Fibroblast of the aortic adventitia (primary cell): ENCODE measurements around the gene NAAA. TPM values are rescaled to one million over a fixed set of nuclear protein-coding genes. Genes with fewer than 3 reads are reported as not detected.

ENCODE experiments used
- DNase-seq: peaks from one replicate; pipeline ENCODE4 v3.0.0-alpha.2; 2010; ENCODE audit warnings: low read depth
- H3K4me3 ChIP-seq: 2 replicates; pipeline ENCODE4 v1.5.1; 2011; ENCODE audit warnings: low read depth, mild to moderate bottlenecking, control low read depth, low read length, moderate library complexity
- CTCF ChIP-seq: IDR thresholded peaks from 2 replicates; pipeline ENCODE4 v1.5.1; 2011; ENCODE audit warnings: mild to moderate bottlenecking, low read length, control low read depth, inconsistent platforms; ENCODE audit not compliant: insufficient read depth
- total RNA-seq: library from RNA; depleted of rRNA; stranded (reverse); fragments of >200 nt; gene quantifications from 2 replicates; pipeline ENCODE4 v1.2.3, GENCODE V29; 2012; ENCODE audit warnings: low replicate concordance

Gene NAAA
- total RNA-seq, 1 donor = 46.1 TPM

DNA sequence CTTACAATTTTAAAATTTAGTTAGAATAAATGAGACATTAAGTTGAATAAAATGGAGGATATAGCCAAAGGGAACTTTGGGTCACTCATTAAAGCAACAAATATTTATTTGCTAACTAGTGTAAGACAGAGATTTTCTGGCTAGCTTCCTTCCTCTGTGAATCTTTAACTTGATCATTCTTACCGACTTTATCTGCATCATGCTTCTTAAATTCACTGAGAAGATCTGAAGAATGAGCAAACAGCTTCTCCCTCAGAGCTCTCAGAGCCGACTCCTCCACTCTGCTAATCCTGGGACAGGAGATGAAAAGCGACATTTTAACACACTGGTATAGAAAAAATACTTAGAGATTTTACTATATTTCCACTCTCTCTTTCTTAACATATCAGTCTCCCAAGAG, 73.7 kb downstream of the NAAA start:
- H3K4me3 ChIP-seq = no peak overlapping the region
- no peak for DNase-seq
- no peak for TF ChIP-seq CTCF

Other genes with a start within 250 kb of the NAAA start
- gene USO1, start 216.4 kb downstream of the NAAA start, total RNA-seq = 75.5 and 124 TPM in 2 replicates
- gene PPEF2, start 38.6 kb downstream of the NAAA start, total RNA-seq = not detected in 2 replicates
- gene SDAD1, start 49.9 kb upstream of the NAAA start, total RNA-seq = 46.7 and 52.4 TPM in 2 replicates
- not detected in 2 replicates for gene CXCL9, start 66.5 kb upstream of the NAAA start, total RNA-seq
- not detected in 2 replicates for gene CXCL10, start 82.5 kb upstream of the NAAA start, total RNA-seq
- not detected in 2 replicates for gene CXCL11, start 95.1 kb upstream of the NAAA start, total RNA-seq
- gene ART3, start 133.7 kb upstream of the NAAA start, total RNA-seq = not detected in 2 replicates
- 28.2 and 64.4 TPM in 2 replicates for gene NUP54, start 207.4 kb upstream of the NAAA start, total RNA-seq